Immature natural killer cell (primary cell): Measurements from ENCODE around the gene FREM1. TPM values are rescaled to one million over a fixed set of nuclear protein-coding genes. Genes with fewer than 3 reads are reported as not detected.

ENCODE experiments used
- DNase-seq, 3 donors: peaks; one replicate each; pipeline ENCODE4 v3.0.0; 2022; ENCODE audit warnings: mixed read lengths in 1 of 3
- H3K27ac Mint-ChIP-seq, 6 donors: one replicate each; pipeline ENCODE4 v1.8.0; 2020; ENCODE audit warnings: mixed read lengths in 6 of 6, mild to moderate bottlenecking in 5 of 6, inconsistent platforms in 4 of 6, moderate library complexity in 3 of 6
- H3K27me3 Mint-ChIP-seq, 3 donors: one replicate each; pipeline ENCODE4 v1.8.0; 2020 to 2021; ENCODE audit warnings: low read depth in 3 of 3, mild to moderate bottlenecking in 3 of 3, mixed read lengths in 3 of 3, moderate library complexity in 3 of 3, inconsistent platforms in 1 of 3
- H3K36me3 Mint-ChIP-seq, 3 donors: one replicate each; pipeline ENCODE4 v1.8.0; 2020; ENCODE audit warnings: mixed read lengths in 3 of 3, inconsistent platforms in 2 of 3, mild to moderate bottlenecking in 2 of 3
- H3K4me1 Mint-ChIP-seq, 2 donors: one replicate each; pipeline ENCODE4 v1.8.0; 2020; ENCODE audit warnings: inconsistent platforms in 2 of 2, mild to moderate bottlenecking in 2 of 2, mixed read lengths in 2 of 2, moderate library complexity in 1 of 2
- H3K4me3 Mint-ChIP-seq, 5 donors: one replicate each; pipeline ENCODE4 v1.8.0; 2020; ENCODE audit warnings: mild to moderate bottlenecking in 5 of 5, mixed read lengths in 5 of 5, inconsistent platforms in 3 of 5, moderate library complexity in 3 of 5
- H3K9me3 Mint-ChIP-seq, 6 donors: one replicate each; pipeline ENCODE4 v1.8.0; 2020; ENCODE audit warnings: mild to moderate bottlenecking in 6 of 6, mixed read lengths in 6 of 6, inconsistent platforms in 4 of 6, moderate library complexity in 3 of 6
- polyA plus RNA-seq, 3 donors: library from polyadenylated mRNA; unstranded; fragments of 300-500 nt; fragmentation: Illumina TruSeq; gene quantifications; one replicate each; pipeline ENCODE4 v1.2.3, GENCODE V29; 2021

The FREM1 gene
- polyA plus RNA-seq, 3 donors from 2014 or later, result not detected

DNA sequence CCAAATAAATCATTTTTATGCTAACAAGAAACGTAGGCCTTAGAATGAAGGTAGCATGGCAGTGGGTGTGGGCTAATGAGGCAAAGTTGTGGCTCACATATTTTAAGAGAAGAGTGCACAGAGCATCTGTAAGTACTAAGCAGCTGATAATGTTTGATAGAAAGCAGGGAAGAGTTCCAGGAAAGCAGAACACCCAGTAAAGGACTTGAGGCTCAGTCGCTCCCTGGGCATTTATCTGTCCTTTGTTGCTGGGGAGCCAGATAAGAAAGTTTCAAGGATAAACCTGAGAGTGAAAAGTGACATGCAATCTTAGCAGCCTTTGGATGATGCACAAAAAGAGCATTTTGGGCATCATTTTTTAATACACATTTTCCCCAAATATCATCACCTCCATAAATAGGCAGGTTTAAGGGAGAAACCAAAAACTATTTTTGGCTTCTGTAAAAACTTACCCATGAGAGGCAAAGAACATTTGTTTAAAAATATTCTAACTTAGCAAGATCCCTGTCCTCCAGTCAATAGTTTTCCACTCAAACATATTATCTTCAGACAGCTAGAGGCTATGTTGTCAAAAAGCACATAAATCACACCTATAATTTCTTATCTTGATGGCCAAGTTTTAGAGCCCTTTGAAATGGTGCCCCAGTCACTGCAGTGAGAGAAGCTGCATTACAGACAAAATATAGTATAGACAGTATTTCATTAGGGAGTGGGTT is 3.4 kb downstream of the FREM1 start:
- DNase-seq, result no peak
- H3K36me3 Mint-ChIP-seq, result no peaks in the 10 kb centered on the region

DNA sequence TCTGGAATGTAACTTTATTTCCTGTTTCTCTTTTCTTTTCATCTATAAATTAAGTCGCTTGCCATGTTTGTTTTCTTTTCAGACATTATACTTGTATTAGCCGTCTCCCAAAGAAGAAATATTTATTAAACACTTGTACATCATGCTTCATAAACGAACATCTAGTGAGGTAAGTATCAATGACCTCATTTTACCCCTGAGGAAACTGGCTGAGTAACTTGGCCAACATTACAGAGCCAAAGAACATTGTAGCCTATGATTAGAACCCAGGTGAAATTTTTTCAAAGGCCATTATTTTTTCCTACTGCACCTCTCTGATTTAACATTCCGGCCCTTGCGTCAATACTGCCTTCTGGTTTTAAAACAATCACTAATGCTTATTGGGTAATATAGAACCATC is 4.2 kb downstream of the FREM1 start:
- DNase-seq, result no peak
- Mint-ChIP-seq H3K36me3 (no peaks in the 10 kb centered on the region), H3K4me3 (no peak overlapping the region), H3K4me1 (no peaks in the 10 kb centered on the region), H3K9me3 (peaks cover 0 to 2% (median 0%) of the 10 kb centered on the region in 6 donors), H3K27ac (no peak overlapping the region), H3K27me3 (peaks cover 0 to 2% (median 0%) of the 10 kb centered on the region in 3 donors)

More for the DNA sequence above, 3.4 kb downstream of the FREM1 start:
- no peak overlapping the region for H3K27ac Mint-ChIP-seq
- no peaks in the 10 kb centered on the region for H3K4me1 Mint-ChIP-seq
- peaks cover 0 to 2% (median 0%) of the 10 kb centered on the region in 6 donors for H3K9me3 Mint-ChIP-seq
- H3K4me3 Mint-ChIP-seq, result no peak overlapping the region
- peaks cover 0 to 2% (median 0%) of the 10 kb centered on the region in 3 donors for H3K27me3 Mint-ChIP-seq

DNA sequence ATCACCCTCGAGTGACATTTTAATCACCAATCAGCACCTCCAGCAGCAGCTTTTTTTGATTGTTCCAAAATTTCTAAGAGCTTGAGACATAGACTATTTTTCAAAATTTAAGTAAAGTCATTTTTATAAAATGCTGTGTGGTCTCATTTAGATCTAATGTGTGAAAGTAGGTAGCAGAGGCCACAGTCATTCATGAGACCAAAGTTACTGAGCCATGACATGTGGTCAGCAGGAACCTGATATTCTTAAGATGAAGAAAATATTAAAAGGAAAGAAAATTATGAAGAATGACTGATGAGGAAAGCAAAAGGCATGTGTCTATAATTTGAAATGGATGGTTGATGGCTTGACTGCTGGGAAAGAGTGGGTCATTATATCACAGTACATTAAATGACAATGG is 7.2 kb downstream of the FREM1 start:
- Mint-ChIP-seq H3K4me1 (no peaks in the 10 kb centered on the region), H3K36me3 (no peaks in the 10 kb centered on the region), H3K27me3 (peaks cover 0 to 2% (median 0%) of the 10 kb centered on the region in 3 donors), H3K4me3 (no peak overlapping the region), H3K9me3 (peaks cover 0 to 2% (median under 1%) of the 10 kb centered on the region in 6 donors), H3K27ac (no peak overlapping the region)
- DNase-seq, result no peak

DNA sequence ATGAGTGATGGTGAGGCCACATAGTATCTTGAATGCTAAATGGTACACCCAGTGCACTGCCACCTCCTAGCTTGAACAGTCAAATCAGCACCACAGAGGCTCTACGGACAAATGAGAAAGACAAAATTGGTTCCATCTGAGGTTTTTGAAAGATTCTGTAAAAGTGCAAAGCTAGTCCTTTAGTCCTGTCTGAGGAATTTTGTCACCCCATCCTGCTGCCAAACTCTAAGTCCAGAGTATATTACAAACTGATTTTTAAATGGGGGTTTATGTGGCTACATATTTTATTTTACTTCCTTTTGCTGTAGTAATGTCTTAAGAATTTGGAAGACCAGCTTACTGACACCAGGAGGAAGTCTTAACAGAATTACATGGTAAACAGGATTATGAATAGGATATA is 7.7 kb downstream of the FREM1 start:
- Mint-ChIP-seq H3K4me1 (no peaks in the 10 kb centered on the region), H3K27ac (no peak overlapping the region), H3K27me3 (peaks cover 0 to 2% (median 0%) of the 10 kb centered on the region in 3 donors), H3K4me3 (no peak overlapping the region), H3K36me3 (no peaks in the 10 kb centered on the region), H3K9me3 (peaks cover 0 to 2% (median under 1%) of the 10 kb centered on the region in 6 donors)
- DNase-seq, result no peak

DNA sequence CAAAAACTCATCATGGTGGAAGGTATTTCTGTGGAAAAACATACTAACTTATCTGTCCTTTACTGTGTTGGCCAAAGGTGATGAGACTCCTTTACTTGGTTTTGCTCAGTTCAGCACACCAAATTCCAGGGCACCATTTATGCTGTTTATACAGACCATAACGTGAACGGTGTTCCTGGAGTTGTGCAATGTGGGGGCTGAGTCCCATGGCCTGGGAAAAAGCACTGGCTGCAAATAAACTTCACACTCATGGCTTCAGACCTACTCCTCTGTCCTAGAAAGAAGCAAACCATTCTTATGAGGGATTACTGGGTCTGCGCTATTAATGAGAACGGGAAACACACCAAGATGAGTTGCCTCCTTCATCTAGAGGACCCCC is 10.4 kb downstream of the FREM1 start:
- Mint-ChIP-seq H3K36me3 (no peaks in the 10 kb centered on the region), H3K4me1 (no peaks in the 10 kb centered on the region), H3K4me3 (no peak overlapping the region), H3K9me3 (peaks cover 0 to 5% (median 2%) of the 10 kb centered on the region in 6 donors), H3K27ac (no peak overlapping the region), H3K27me3 (peaks cover 0 to 2% (median 0%) of the 10 kb centered on the region in 3 donors)
- no peak for DNase-seq

DNA sequence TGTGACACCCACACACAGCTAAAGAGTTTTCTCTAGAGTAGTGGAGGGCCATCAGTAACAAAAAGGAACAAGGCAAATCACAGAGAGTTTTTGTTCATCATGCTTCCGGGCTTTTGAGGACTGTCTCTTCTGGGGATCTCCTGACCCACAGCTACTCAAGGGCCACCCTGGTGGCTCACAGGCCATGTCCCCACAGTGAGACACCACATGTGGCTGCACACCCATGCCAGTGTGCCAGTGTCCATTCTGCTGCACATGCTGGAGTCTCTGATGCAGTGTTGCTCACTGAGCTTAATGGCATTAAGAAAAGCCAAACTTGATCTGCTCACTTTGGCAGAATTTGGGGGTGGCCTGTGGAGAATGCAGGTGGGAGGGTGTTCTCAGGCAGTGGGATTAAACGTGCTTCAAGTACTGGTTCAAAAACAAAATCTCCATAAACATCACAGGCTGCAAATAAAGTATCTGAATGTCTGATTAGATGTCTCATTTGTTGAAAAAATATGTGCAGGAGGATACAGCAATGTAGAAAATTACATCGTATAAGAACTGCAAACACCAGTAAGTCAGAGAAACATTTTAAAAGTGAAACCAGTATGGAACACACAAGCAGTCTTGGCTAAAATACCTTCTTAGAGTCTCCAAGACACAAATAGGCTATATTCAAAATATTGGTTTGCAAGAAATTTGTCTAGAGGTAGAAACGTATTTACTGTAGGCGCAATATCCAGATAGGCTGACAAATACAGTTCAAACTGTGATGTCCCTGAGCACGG is 11.0 kb downstream of the FREM1 start:
- no peak for DNase-seq
- H3K36me3 Mint-ChIP-seq, result no peaks in the 10 kb centered on the region
- no peaks in the 10 kb centered on the region for H3K4me1 Mint-ChIP-seq
- H3K9me3 Mint-ChIP-seq, result peaks cover 0 to 5% (median under 1%) of the 10 kb centered on the region in 6 donors
- no peak overlapping the region for H3K4me3 Mint-ChIP-seq
- no peak overlapping the region for H3K27ac Mint-ChIP-seq
- H3K27me3 Mint-ChIP-seq, result no peaks in the 10 kb centered on the region

DNA sequence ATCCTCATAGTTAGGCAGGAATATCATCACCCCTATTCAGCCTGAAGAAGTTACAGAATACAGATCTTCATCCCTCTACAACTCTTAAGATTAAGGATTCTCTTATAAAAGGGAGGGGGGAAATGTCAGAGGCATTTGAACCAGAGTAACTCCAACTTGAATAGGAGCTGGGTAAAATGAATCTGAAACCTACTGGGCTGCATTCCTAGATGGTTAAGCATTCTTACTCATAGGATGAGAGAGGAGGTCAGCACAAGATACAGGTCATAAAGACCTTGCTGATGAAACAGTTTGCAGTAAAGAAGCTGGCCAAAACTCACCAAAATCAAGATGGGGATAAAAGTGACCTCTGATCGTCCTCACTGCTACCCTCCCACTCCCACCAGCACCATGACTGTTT is 14.4 kb downstream of the FREM1 start:
- no peaks in the 10 kb centered on the region for H3K36me3 Mint-ChIP-seq
- H3K27me3 Mint-ChIP-seq, result no peaks in the 10 kb centered on the region
- DNase-seq, result no peak
- H3K27ac Mint-ChIP-seq, result no peak overlapping the region
- H3K4me1 Mint-ChIP-seq, result no peaks in the 10 kb centered on the region
- H3K9me3 Mint-ChIP-seq, result peaks cover 0 to 11% (median 1%) of the 10 kb centered on the region in 6 donors
- no peak overlapping the region for H3K4me3 Mint-ChIP-seq

DNA sequence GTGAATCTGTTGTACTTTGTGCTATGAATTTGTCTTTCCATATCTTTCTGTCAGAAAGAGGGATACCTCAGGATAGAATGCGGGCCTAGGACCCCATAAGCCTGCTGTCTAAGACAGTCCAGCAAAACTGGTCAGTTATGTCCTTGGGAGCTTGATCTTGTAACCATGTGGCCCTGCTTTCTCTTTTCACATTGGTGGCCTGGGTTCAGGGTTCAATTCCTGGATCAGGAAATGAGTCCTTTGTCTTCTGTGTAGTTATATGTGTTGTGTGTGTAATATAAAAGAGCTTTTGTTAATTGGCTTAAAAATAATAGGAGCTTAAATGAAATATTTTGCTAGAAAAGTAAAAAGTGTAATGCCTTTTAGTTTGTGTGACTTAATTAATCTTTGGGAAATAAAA is 16.9 kb downstream of the FREM1 start:
- peaks cover 0 to 11% (median under 1%) of the 10 kb centered on the region in 6 donors for H3K9me3 Mint-ChIP-seq
- H3K27ac Mint-ChIP-seq, result no peak overlapping the region
- H3K27me3 Mint-ChIP-seq, result peaks cover 0 to 2% (median 0%) of the 10 kb centered on the region in 3 donors
- no peaks in the 10 kb centered on the region for H3K4me1 Mint-ChIP-seq
- no peaks in the 10 kb centered on the region for H3K36me3 Mint-ChIP-seq
- DNase-seq, result no peak
- no peak overlapping the region for H3K4me3 Mint-ChIP-seq

DNA sequence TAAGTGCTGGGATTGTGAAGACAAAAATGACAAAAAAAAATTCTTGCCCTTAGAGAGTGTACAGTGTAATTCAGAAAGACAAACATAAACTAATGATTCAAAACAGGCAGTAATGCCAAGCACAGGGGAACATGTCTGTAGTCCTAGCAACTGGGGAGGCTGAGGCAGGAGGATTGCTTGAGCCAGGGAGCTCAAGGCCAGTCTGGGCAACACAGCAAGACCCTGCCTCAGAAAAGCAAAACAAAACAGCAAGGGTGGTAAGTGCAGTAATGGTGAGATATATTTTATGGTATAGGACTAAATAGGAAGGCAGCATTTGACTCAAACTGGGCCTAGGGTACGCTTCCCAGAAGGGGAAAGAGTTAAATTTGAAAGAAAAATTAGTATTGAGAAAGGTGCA is 18.9 kb downstream of the FREM1 start:
- Mint-ChIP-seq H3K4me1 (no peaks in the 10 kb centered on the region), H3K27ac (no peak overlapping the region), H3K27me3 (peaks cover 0 to 2% (median 0%) of the 10 kb centered on the region in 3 donors), H3K36me3 (no peaks in the 10 kb centered on the region), H3K9me3 (peaks cover 0 to 6% (median under 1%) of the 10 kb centered on the region in 6 donors), H3K4me3 (no peak overlapping the region)
- DNase-seq, result no peak

DNA sequence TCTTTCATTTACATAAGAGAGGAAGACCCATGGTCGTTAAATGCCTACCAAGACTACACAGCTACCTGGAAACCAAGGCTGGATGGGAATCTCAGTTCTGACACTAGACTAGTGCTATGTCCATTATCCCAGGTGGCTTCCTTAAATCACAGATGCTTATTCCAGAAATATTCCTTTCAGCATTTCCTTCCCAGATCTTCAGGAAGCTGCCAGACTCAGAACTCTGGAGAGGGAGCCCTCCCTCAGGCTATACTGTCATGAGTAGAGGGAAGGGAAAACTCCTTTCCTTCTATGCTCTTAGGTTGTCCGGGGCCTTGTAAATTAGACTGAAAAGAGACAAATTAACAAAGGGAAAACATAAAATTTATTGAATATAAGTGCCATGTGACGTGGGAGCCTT is 20.8 kb downstream of the FREM1 start:
- peaks cover 0 to 7% (median under 1%) of the 10 kb centered on the region in 6 donors for H3K9me3 Mint-ChIP-seq
- H3K27me3 Mint-ChIP-seq, result peaks cover 0 to 2% (median 0%) of the 10 kb centered on the region in 3 donors
- H3K36me3 Mint-ChIP-seq, result no peaks in the 10 kb centered on the region
- H3K4me1 Mint-ChIP-seq, result no peaks in the 10 kb centered on the region
- DNase-seq, result no peak
- no peak overlapping the region for H3K4me3 Mint-ChIP-seq
- no peak overlapping the region for H3K27ac Mint-ChIP-seq

DNA sequence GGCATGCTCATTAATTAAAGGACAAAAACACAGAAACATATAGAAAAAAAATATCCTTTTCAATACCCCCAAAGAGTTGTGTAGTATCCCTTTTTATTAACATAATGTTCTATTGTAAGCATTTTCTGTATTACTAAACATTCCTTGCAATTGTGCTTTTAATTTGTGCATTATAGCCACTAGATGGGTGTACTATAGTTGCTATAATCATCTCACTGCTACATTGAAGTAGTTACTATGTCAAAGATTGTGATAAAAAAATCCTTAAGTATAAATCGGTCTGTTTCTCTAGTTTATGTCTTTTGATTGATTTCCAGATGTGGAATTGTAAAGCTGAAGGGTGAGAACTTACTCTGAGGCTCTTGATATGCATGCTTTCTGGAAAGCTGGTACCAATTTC is 21.4 kb downstream of the FREM1 start:
- H3K27me3 Mint-ChIP-seq, result peaks cover 0 to 2% (median 2%) of the 10 kb centered on the region in 3 donors

DNA sequence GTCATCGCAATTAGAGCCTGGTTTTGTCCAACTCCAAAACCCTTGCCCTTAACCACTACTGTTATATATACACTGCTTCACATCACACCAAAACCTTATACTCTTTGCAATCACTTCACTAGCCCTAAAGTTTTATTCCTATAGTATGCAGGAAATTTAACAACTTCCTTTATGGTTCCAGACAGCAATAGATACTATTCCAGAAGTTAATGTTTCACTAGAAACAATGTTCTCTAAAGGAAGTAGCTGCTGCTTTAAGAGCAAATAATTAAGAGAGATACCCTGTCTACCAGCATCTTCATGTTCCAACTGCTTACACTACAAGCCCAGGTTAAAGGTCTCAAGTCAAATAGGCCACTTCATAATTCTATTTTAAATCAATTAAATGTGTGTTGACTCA is 22.0 kb downstream of the FREM1 start:
- DNase-seq, result no peak
- Mint-ChIP-seq H3K4me1 (no peaks in the 10 kb centered on the region), H3K27me3 (peaks cover under 1 to 3% (median 2%) of the 10 kb centered on the region in 3 donors), H3K9me3 (peaks cover 0 to 10% (median 2%) of the 10 kb centered on the region in 6 donors), H3K4me3 (no peak overlapping the region), H3K36me3 (no peaks in the 10 kb centered on the region), H3K27ac (no peak overlapping the region)

More for the DNA sequence above, 21.4 kb downstream of the FREM1 start:
- peaks cover 0 to 7% (median under 1%) of the 10 kb centered on the region in 6 donors for H3K9me3 Mint-ChIP-seq
- no peak for DNase-seq
- H3K36me3 Mint-ChIP-seq, result no peaks in the 10 kb centered on the region
- H3K27ac Mint-ChIP-seq, result no peak overlapping the region
- H3K4me1 Mint-ChIP-seq, result no peaks in the 10 kb centered on the region
- no peak overlapping the region for H3K4me3 Mint-ChIP-seq

DNA sequence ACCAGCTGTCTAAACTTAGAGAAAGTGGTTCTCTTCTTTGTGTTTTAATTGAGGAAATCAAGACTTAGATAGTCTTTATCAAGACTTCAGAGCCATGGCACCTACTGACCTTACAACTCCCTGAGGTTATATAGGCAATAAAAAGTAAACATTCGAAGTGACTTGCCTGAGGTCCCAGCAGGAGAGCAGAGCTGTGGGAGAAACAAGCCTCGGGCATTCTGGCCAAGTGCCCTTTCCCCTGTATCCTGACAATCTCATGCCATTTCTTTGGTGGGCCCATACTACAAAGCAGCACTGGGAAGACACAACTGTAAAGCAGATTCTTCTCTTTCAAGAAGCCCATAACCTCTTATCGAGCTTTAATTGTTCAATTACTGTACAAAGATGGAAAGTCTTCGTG is 23.1 kb downstream of the FREM1 start:
- Mint-ChIP-seq H3K4me1 (no peaks in the 10 kb centered on the region), H3K36me3 (peaks cover 0 to 3% (median 0%) of the 10 kb centered on the region in 3 donors), H3K27me3 (peaks cover 1 to 4% (median 2%) of the 10 kb centered on the region in 3 donors), H3K4me3 (no peak overlapping the region), H3K9me3 (peaks cover 0 to 12% (median 3%) of the 10 kb centered on the region in 6 donors), H3K27ac (no peak overlapping the region)
- no peak for DNase-seq

DNA sequence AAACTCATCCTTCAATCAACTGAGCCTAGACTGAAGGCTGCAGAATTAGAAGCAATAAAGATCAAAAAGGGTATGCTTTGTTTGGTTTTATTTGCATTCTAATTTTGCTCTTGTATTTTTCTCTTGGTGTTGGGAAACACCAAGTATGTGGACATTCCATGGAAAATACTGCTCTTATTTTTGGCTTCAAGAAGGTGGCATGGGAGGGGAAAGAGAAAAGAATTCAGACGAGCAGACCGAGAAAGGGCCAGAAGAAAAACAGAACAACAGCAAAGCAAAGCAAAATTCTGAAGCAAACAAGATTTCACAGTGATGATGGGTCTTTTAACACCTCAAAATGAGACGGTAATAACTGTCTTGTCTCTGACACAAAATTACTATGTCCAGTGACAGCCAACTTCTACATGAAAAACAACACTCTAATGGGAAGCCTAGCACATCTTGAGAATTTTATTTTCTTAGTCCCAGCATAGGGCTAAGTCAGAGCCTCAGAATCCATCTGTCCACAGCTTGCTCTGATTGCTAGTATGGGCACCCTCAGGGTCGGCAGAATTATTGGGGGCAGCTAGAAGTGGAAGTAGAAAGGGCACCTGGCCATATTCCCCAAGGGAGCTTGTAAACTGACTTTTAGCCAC is 26.8 kb downstream of the FREM1 start:
- Mint-ChIP-seq H3K27me3 (peaks cover 0 to 4% (median 1%) of the 10 kb centered on the region in 3 donors), H3K36me3 (peaks cover 0 to 5% (median 3%) of the 10 kb centered on the region in 3 donors), H3K4me1 (no peaks in the 10 kb centered on the region), H3K9me3 (peaks cover 0 to 16% (median 3%) of the 10 kb centered on the region in 6 donors), H3K4me3 (no peak overlapping the region), H3K27ac (no peak overlapping the region)
- no peak for DNase-seq
